Endothelial cell of umbilical vein (primary cell): Measurements from ENCODE around the gene VRK1. TPM values are rescaled to one million over a fixed set of nuclear protein-coding genes. Genes with fewer than 3 reads are reported as not detected.

Experiments used
- BruUV-seq: library from RNA; stranded (reverse); fragments of 400-500 nt; replicated peaks from 2 replicates; lab custom pipeline; 2021; lab: Mats Ljungman, UMichigan
- CTCF ChIA-PET: fragments of 300-600, 350-600 bp; sonication (Branson Sonifier 250); formaldehyde crosslinking; loops from one replicate; lab custom pipeline; 2021; ENCODE audit warnings: antibody characterized with exemption, inconsistent platforms; lab: Charles Lee
- POLR2A ChIA-PET: fragments of 300-600, 350-600 bp; sonication (Branson Sonifier 250); formaldehyde crosslinking; loops from one replicate; lab custom pipeline; 2021; ENCODE audit warnings: antibody characterized with exemption, inconsistent platforms; lab: Charles Lee
- DNase-seq: peaks from one replicate; pipeline ENCODE4 v3.0.0-alpha.2; 2011; ENCODE audit warnings: low read depth, low spot score
- FAIRE-seq: peaks from 2 replicates; lab custom pipeline; 2011; peaks lifted over from hg19 to GRCh38; lab: Jason Lieb, UNC
- H2AFZ ChIP-seq: 2 replicates; pipeline ENCODE4 v1.6.0; 2012; ENCODE audit warnings: low read depth, low read length, control low read depth, inconsistent platforms
- H3K27ac ChIP-seq: 2 replicates; pipeline ENCODE4 v1.5.1; 2011; ENCODE audit warnings: low read depth, mild to moderate bottlenecking, control low read depth, low read length, moderate library complexity; ENCODE audit not compliant: insufficient read depth
- H3K27me3 ChIP-seq, 2 experiments: 2 replicates each; pipeline versions ENCODE4 v1.6.0 to v1.6.1; 2011; ENCODE audit warnings: low read length in 2 of 2, mixed read lengths in 1 of 2; ENCODE audit not compliant: control insufficient read depth in 2 of 2, insufficient read depth in 2 of 2
- H3K36me3 ChIP-seq, 2 experiments: 2 replicates in 1 of 2; 3 replicates in 1 of 2; pipeline ENCODE4 v1.5.1; 2011; ENCODE audit warnings: low read length in 2 of 2, mild to moderate bottlenecking in 1 of 2, moderate library complexity in 1 of 2; ENCODE audit not compliant: control insufficient read depth in 2 of 2, insufficient read depth in 2 of 2; ENCODE audit errors: extremely low read depth in 1 of 2
- H3K4me1 ChIP-seq: 3 replicates; pipeline ENCODE4 v1.5.1; 2011; ENCODE audit warnings: mild to moderate bottlenecking, low read length; ENCODE audit not compliant: control insufficient read depth, insufficient read depth; ENCODE audit errors: extremely low read depth
- H3K4me2 ChIP-seq: 2 replicates; pipeline ENCODE4 v1.6.1; 2011; ENCODE audit warnings: low read length, control low read depth, mixed read lengths; ENCODE audit not compliant: insufficient read depth
- H3K4me3 ChIP-seq, 3 experiments: fragments of 200-600 bp in 1 of 3; sonication (generic), shearing (Covaris generic) in 1 of 3; replicated peaks in 1 of 3; 2 replicates each; pipeline ENCODE4 v1.5.1; 2011 to 2016; ENCODE audit warnings: control low read depth in 3 of 3, low read length in 3 of 3, mild to moderate bottlenecking in 2 of 3, inconsistent platforms in 1 of 3, low read depth in 1 of 3, moderate library complexity in 1 of 3; ENCODE audit not compliant: insufficient read depth in 1 of 3
- H3K79me2 ChIP-seq: 2 replicates; pipeline ENCODE4 v1.6.0; 2012; ENCODE audit warnings: low read length, inconsistent platforms; ENCODE audit not compliant: control insufficient read depth, insufficient read depth
- H3K9ac ChIP-seq: replicated peaks from 2 replicates; pipeline ENCODE3; 2011; ENCODE audit warnings: low read length, control low read depth; ENCODE audit not compliant: insufficient read depth; ENCODE audit errors: extremely low read depth
- H3K9me1 ChIP-seq: replicated peaks from 3 replicates; pipeline ENCODE4 v1.6.0; 2011; ENCODE audit warnings: mild to moderate bottlenecking, low read length; ENCODE audit not compliant: control insufficient read depth, insufficient read depth; ENCODE audit errors: extremely low read depth
- H3K9me3 ChIP-seq: replicated peaks from 2 replicates; pipeline ENCODE4 v1.5.1; 2012; ENCODE audit warnings: low read length, inconsistent platforms; ENCODE audit not compliant: control insufficient read depth, insufficient read depth
- H4K20me1 ChIP-seq: replicated peaks from 2 replicates; pipeline ENCODE3; 2011; ENCODE audit warnings: mild to moderate bottlenecking, low read length; ENCODE audit not compliant: control insufficient read depth, insufficient read depth; ENCODE audit errors: extremely low read depth
- CTCF ChIP-seq, 2 donors: IDR thresholded peaks; 1 replicate in 1 of 2; 2 replicates in 1 of 2; pipeline ENCODE4 v1.5.1; 2011; ENCODE audit warnings: low read length in 2 of 2, mild to moderate bottlenecking in 2 of 2, moderate library complexity in 2 of 2, control low read depth in 1 of 2, inconsistent platforms in 1 of 2, low read depth in 1 of 2; ENCODE audit not compliant: insufficient read depth in 1 of 2; ENCODE audit errors: extremely low read depth in 1 of 2
- EZH2 ChIP-seq: IDR thresholded peaks from 2 replicates; pipeline ENCODE4 v1.6.1; 2012; ENCODE audit warnings: borderline replicate concordance, low read depth, mild to moderate bottlenecking, moderate library complexity, low read length, inconsistent platforms; ENCODE audit not compliant: severe bottlenecking
- FOS ChIP-seq: IDR thresholded peaks from 2 replicates; pipeline ENCODE4 v1.6.1; 2011; ENCODE audit warnings: mild to moderate bottlenecking, low read length, moderate library complexity, borderline replicate concordance; ENCODE audit not compliant: insufficient read depth
- GATA2 ChIP-seq: IDR thresholded peaks from 2 replicates; pipeline ENCODE4 v1.7.0; 2011; ENCODE audit warnings: low read depth, mild to moderate bottlenecking, moderate library complexity, mixed read lengths, low read length; ENCODE audit not compliant: insufficient read length, insufficient read depth
- JUN ChIP-seq: IDR thresholded peaks from 2 replicates; pipeline ENCODE4 v1.6.1; 2011; ENCODE audit warnings: borderline replicate concordance, low read depth; ENCODE audit not compliant: insufficient read length, insufficient read depth
- MAX ChIP-seq: IDR thresholded peaks from 2 replicates; pipeline ENCODE4 v1.6.1; 2011; ENCODE audit not compliant: insufficient read depth, insufficient read length
- MYC ChIP-seq: IDR thresholded peaks from one replicate; pipeline ENCODE4 v1.6.1; 2011; ENCODE audit warnings: mild to moderate bottlenecking, low read depth, low read length
- POLR2A ChIP-seq: IDR thresholded peaks from 2 replicates; pipeline ENCODE4 v1.6.1; 2012; ENCODE audit warnings: low read depth, mild to moderate bottlenecking, control low read depth, low read length
- POLR2AphosphoS5 ChIP-seq: IDR thresholded peaks from 2 replicates; pipeline ENCODE4 v1.6.1; 2012; ENCODE audit warnings: low read depth, mild to moderate bottlenecking, control low read depth, low read length, moderate library complexity; ENCODE audit not compliant: insufficient read depth
- dilution Hi-C: fragments of 300-500 bp; cut with MboI; formaldehyde crosslinking; loops from one replicate; pipeline ENCODE4 v1.15.0; 2019; ENCODE audit warnings: low sequenced_read_pairs; ENCODE audit not compliant: extremely low pct_ligation_motif_present
- intact Hi-C: fragments of 100-400 bp; cut with micrococcal nuclease; formaldehyde crosslinking; loops from one replicate; pipeline ENCODE4 v1.10.0; 2022
- polyA plus RNA-seq, 4 experiments: library from polyadenylated mRNA; depleted of rRNA in 3 of 4; stranded (reverse) in 3 of 4; unstranded in 1 of 4; fragments of >200 nt; gene quantifications; 2 replicates each; pipeline versions ENCODE4 v1.2.1 to v1.2.3, GENCODE V29; 2011 to 2012; ENCODE audit warnings: missing spikeins in 1 of 4
- total RNA-seq: library from RNA; stranded (reverse); gene quantifications from 2 replicates; pipeline ENCODE4 v1.2.3, GENCODE V29; 2021

The VRK1 gene
- total and polyA plus RNA-seq, 2 donors (not counting 3 experiments of a cell fraction or from before 2014, with no cell fraction given) = 7.1 to 31.7 TPM

- Histone ChIP-seq H3K4me3 (no peak overlapping the region), H3K36me3 (no peaks in the 10 kb centered on the region), H3K4me1 (no peaks in the 10 kb centered on the region), H3K9ac (no peak overlapping the region), H3K79me2 (no peaks in the 10 kb centered on the region), H3K4me2 (no peak overlapping the region), H4K20me1 (no peaks in the 10 kb centered on the region), H3K9me1 (no peaks in the 10 kb centered on the region), H2AFZ (no peak overlapping the region), H3K27me3 (no peaks in the 10 kb centered on the region), H3K27ac (no peak overlapping the region), H3K9me3 (no peaks in the 10 kb centered on the region)
- POLR2A ChIA-PET = no interaction called here
- BruUV-seq = no TSS peak
- CTCF ChIA-PET = interaction anchor here (1.3 to 2.8 kb wide), 2 partner anchors 12 to 22 kb away, joined by 5 to 20 read pairs; no protein-coding TSS in a partner anchor
- intact Hi-C loops (no loop called here), dilution Hi-C loops (no loop called here)
- FAIRE-seq (no peak), DNase-seq (no peak)
- TF ChIP-seq POLR2A (no peak), GATA2 (no peak), FOS (no peak), JUN (no peak), EZH2 (no peak), MYC (no peak), POLR2AphosphoS5 (no peak), CTCF (IDR thresholded peaks at IDR 0.05; ENCODE audit: extremely low read depth in 1 of 2, insufficient read depth in 1 of 2, low read depth in 1 of 2, low read length in 2 of 2) (no peak), MAX (no peak)
Measured at GRCh38 chr14:96874127-96874526, 76.9 kb downstream of the VRK1 start.
